Endothelial cell of umbilical vein (primary cell): ENCODE data around the gene TIFAB.

ENCODE experiments used
- CTCF ChIP-seq, 2 donors: IDR thresholded peaks; 1 replicate in 1 of 2; 2 replicates in 1 of 2; pipeline ENCODE4 v1.5.1; 2011; ENCODE audit warnings: low read length in 2 of 2, mild to moderate bottlenecking in 2 of 2, moderate library complexity in 2 of 2, control low read depth in 1 of 2, inconsistent platforms in 1 of 2, low read depth in 1 of 2; ENCODE audit not compliant: insufficient read depth in 1 of 2; ENCODE audit errors: extremely low read depth in 1 of 2
- EZH2 ChIP-seq: IDR thresholded peaks from 2 replicates; pipeline ENCODE4 v1.6.1; 2012; ENCODE audit warnings: borderline replicate concordance, low read depth, mild to moderate bottlenecking, moderate library complexity, low read length, inconsistent platforms; ENCODE audit not compliant: severe bottlenecking
- FOS ChIP-seq: IDR thresholded peaks from 2 replicates; pipeline ENCODE4 v1.6.1; 2011; ENCODE audit warnings: mild to moderate bottlenecking, low read length, moderate library complexity, borderline replicate concordance; ENCODE audit not compliant: insufficient read depth
- GATA2 ChIP-seq: IDR thresholded peaks from 2 replicates; pipeline ENCODE4 v1.7.0; 2011; ENCODE audit warnings: low read depth, mild to moderate bottlenecking, moderate library complexity, mixed read lengths, low read length; ENCODE audit not compliant: insufficient read length, insufficient read depth
- MYC ChIP-seq: IDR thresholded peaks from one replicate; pipeline ENCODE4 v1.6.1; 2011; ENCODE audit warnings: mild to moderate bottlenecking, low read depth, low read length
- POLR2A ChIP-seq: IDR thresholded peaks from 2 replicates; pipeline ENCODE4 v1.6.1; 2012; ENCODE audit warnings: low read depth, mild to moderate bottlenecking, control low read depth, low read length
- POLR2AphosphoS5 ChIP-seq: IDR thresholded peaks from 2 replicates; pipeline ENCODE4 v1.6.1; 2012; ENCODE audit warnings: low read depth, mild to moderate bottlenecking, control low read depth, low read length, moderate library complexity; ENCODE audit not compliant: insufficient read depth
- TF ChIP-seq, protein P1 (sequence below): IDR thresholded peaks from 2 replicates; pipeline ENCODE4 v1.6.1; 2011; ENCODE audit not compliant: insufficient read depth, insufficient read length

GRCh38 chr5:135497971-135498636, 46.0 kb upstream of the TIFAB start:
- TF ChIP-seq CTCF (IDR thresholded peaks at IDR 0.05; ENCODE audit: extremely low read depth in 1 of 2, insufficient read depth in 1 of 2, low read depth in 1 of 2, low read length in 2 of 2) = no peak
- no peak for TF ChIP-seq POLR2AphosphoS5
- TF ChIP-seq POLR2A = no peak
- no peak for TF ChIP-seq FOS
- TF ChIP-seq EZH2 = no peak
- no peak for TF ChIP-seq GATA2
- no peak for TF ChIP-seq MYC
- TF ChIP-seq, protein P1, sequence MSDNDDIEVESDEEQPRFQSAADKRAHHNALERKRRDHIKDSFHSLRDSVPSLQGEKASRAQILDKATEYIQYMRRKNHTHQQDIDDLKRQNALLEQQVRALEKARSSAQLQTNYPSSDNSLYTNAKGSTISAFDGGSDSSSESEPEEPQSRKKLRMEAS = no peak
